KMS-11 (cell line): ENCODE results near the gene PAM.

Source experiments
- H2AFZ ChIP-seq: fragments of 200-600 bp; sonication (generic); 2 replicates; pipeline ENCODE4 v1.6.1; 2016; ENCODE audit warnings: antibody characterized with exemption, mixed run types, low read depth
- H3K27ac ChIP-seq: fragments of 200-600 bp; sonication (generic); 2 replicates; pipeline ENCODE4 v1.6.1; 2016; ENCODE audit warnings: mild to moderate bottlenecking, mixed run types
- H3K27me3 ChIP-seq: fragments of 200-600 bp; sonication (generic); 2 replicates; pipeline ENCODE4 v1.6.1; 2017; ENCODE audit warnings: mild to moderate bottlenecking, low read depth, mixed run types, moderate library complexity; ENCODE audit not compliant: insufficient read depth
- H3K36me3 ChIP-seq: fragments of 200-600 bp; sonication (generic); 2 replicates; pipeline ENCODE4 v1.6.1; 2017; ENCODE audit warnings: mild to moderate bottlenecking, mixed run types; ENCODE audit not compliant: insufficient read depth
- H3K4me1 ChIP-seq: fragments of 200-600 bp; sonication (generic); 2 replicates; pipeline ENCODE4 v1.6.1; 2016; ENCODE audit warnings: mild to moderate bottlenecking, low read depth, mixed run types; ENCODE audit not compliant: poor library complexity, severe bottlenecking
- H3K4me2 ChIP-seq: fragments of 200-600 bp; sonication (generic); 2 replicates; pipeline ENCODE4 v1.7.0; 2016; ENCODE audit warnings: mild to moderate bottlenecking, mixed run types
- H3K4me3 ChIP-seq: fragments of 200-600 bp; sonication (generic); IDR thresholded peaks from 2 replicates; pipeline ENCODE4 v1.6.1; 2017; ENCODE audit warnings: low read depth, low read length, mixed read lengths; ENCODE audit not compliant: insufficient read depth
- H3K79me2 ChIP-seq: fragments of 200-600 bp; sonication (generic); 2 replicates; pipeline ENCODE4 v1.6.1; 2016; ENCODE audit warnings: low read depth, mixed run types; ENCODE audit not compliant: insufficient read depth
- H3K9ac ChIP-seq: fragments of 200-600 bp; sonication (generic); 2 replicates; pipeline ENCODE4 v1.6.1; 2016; ENCODE audit warnings: mild to moderate bottlenecking, mixed run types
- H4K20me1 ChIP-seq: fragments of 200-600 bp; sonication (generic); 2 replicates; pipeline ENCODE4 v1.6.1; 2016; ENCODE audit warnings: mild to moderate bottlenecking, mixed run types; ENCODE audit not compliant: insufficient read depth
- TF ChIP-seq, protein P1 (sequence below): fragments of 200-600 bp; sonication (generic); conservative IDR thresholded peaks from 2 replicates; pipeline ENCODE4 v1.6.1; 2017; ENCODE audit warnings: low read depth, mild to moderate bottlenecking, antibody characterized with exemption, low read length, moderate library complexity, mixed read lengths

The PAM gene

DNA sequence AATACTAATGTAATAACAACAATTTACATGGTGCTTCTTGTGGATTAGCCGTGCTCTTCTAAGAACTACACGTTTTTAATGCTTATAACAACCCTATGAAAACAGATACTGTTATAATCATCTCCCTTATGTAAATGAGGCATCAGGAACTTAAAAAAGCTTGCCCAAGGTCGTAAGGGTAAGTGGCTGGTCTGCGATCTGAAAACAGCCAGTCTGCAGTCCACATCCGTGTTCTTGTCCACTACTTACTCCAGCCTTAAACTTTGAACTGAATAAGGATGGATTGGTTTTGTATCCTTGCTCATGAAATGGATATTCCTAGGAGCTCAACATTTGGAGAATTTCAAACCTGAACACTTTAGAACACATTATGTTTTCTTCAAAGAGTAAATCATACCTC, 26.7 kb downstream of the PAM start:
- H3K27ac ChIP-seq: no peak overlapping the region
- H2AFZ ChIP-seq: no peak overlapping the region
- no peak overlapping the region for H3K4me2 ChIP-seq
- TF ChIP-seq, protein P1, sequence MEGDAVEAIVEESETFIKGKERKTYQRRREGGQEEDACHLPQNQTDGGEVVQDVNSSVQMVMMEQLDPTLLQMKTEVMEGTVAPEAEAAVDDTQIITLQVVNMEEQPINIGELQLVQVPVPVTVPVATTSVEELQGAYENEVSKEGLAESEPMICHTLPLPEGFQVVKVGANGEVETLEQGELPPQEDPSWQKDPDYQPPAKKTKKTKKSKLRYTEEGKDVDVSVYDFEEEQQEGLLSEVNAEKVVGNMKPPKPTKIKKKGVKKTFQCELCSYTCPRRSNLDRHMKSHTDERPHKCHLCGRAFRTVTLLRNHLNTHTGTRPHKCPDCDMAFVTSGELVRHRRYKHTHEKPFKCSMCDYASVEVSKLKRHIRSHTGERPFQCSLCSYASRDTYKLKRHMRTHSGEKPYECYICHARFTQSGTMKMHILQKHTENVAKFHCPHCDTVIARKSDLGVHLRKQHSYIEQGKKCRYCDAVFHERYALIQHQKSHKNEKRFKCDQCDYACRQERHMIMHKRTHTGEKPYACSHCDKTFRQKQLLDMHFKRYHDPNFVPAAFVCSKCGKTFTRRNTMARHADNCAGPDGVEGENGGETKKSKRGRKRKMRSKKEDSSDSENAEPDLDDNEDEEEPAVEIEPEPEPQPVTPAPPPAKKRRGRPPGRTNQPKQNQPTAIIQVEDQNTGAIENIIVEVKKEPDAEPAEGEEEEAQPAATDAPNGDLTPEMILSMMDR: no peak
- no peaks in the 10 kb centered on the region for H3K27me3 ChIP-seq
- H3K9ac ChIP-seq: no peak overlapping the region
- no peak overlapping the region for H3K4me3 ChIP-seq
- peaks cover 9% of the 10 kb centered on the region for H3K4me1 ChIP-seq
- H3K79me2 ChIP-seq: no peaks in the 10 kb centered on the region
- H4K20me1 ChIP-seq: no peaks in the 10 kb centered on the region
- H3K36me3 ChIP-seq: no peaks in the 10 kb centered on the region

DNA sequence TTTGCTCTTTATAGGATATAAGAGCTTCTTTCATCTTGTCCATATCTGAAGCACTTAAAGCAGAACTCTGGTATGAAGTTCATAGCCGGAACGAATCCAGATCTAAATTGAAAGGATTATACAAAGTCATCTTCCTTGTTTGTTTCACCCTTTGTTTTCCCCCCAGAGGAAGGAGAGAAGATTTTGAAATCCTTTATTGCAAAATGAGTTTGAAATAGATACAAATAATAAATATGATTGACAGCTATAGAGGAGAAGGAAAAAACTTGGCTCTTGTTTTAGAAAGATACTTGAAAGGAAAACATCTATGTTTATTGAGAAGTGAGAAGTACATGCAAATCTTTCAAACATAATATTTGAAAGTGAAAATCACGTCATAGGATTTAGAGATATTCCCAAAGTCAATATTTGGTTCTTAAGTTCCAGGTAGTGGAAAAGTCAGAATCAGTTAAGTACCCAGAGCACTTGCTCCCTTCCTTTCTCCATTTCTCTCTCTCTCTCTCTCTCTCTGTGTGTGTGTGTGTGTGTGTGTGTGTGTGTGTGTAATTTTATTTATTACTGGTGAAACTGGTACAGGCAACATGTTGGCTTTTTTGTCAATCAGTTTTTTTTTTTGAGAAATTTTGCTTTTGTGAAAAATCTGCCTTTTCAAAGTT, 27.2 kb downstream of the PAM start:
- no peak overlapping the region for H2AFZ ChIP-seq
- H3K27me3 ChIP-seq: no peaks in the 10 kb centered on the region
- H4K20me1 ChIP-seq: no peaks in the 10 kb centered on the region
- TF ChIP-seq, protein P1: no peak
- no peak overlapping the region for H3K27ac ChIP-seq
- no peak overlapping the region for H3K4me2 ChIP-seq
- H3K4me3 ChIP-seq: no peak overlapping the region
- no peaks in the 10 kb centered on the region for H3K36me3 ChIP-seq
- H3K79me2 ChIP-seq: no peaks in the 10 kb centered on the region
- peaks cover 9% of the 10 kb centered on the region for H3K4me1 ChIP-seq
- H3K9ac ChIP-seq: no peak overlapping the region

DNA sequence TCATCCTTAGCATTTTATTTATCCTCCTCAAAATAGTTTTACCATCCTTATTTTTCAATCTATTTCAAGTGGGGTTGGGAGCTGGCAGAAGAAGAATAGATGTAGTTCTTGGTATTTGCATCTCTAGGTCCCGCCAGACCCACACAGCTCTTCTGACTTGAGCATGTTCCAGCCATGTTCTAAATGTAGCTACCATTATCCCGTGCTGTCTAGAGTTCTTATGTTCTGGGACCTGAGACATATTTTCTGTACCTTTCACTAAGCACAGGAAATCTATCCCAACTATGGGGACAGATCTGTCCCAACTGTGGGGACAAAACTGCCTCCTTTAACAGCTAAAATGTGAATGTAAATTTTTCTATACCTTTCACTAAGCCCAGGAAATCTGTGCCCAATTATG, 32.0 kb downstream of the PAM start:
- no peaks in the 10 kb centered on the region for H3K27me3 ChIP-seq
- no peak overlapping the region for H2AFZ ChIP-seq
- no peak overlapping the region for H3K9ac ChIP-seq
- no peak overlapping the region for H3K27ac ChIP-seq
- H3K36me3 ChIP-seq: no peaks in the 10 kb centered on the region
- H3K79me2 ChIP-seq: no peaks in the 10 kb centered on the region
- no peaks in the 10 kb centered on the region for H4K20me1 ChIP-seq
- TF ChIP-seq, protein P1: no peak
- H3K4me3 ChIP-seq: no peak overlapping the region
- no peak overlapping the region for H3K4me2 ChIP-seq
- H3K4me1 ChIP-seq: no peaks in the 10 kb centered on the region

DNA sequence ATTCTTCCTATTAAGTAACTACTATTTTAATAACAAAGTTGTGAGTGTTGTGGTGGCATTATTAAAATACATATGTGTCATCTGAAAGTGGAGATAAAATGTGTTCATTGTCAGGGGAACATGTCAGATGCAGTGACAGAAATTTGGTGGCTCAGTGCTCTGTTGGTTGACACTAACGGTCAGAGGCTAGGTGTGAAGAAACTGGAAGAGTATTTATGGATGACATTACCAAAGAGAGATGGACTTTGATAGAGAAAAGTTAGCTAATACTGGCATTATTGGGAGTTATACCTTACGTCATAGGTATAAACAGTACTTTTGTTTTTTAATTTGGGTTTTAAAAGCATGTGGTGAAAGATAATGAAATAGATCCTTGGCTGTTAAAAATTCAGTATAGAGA, 33.7 kb downstream of the PAM start:
- Histone ChIP-seq H4K20me1 (no peaks in the 10 kb centered on the region), H3K4me1 (no peaks in the 10 kb centered on the region), H3K36me3 (no peaks in the 10 kb centered on the region), H2AFZ (no peak overlapping the region), H3K27me3 (no peaks in the 10 kb centered on the region), H3K9ac (no peak overlapping the region), H3K4me3 (no peak overlapping the region), H3K4me2 (no peak overlapping the region), H3K27ac (no peak overlapping the region), H3K79me2 (no peaks in the 10 kb centered on the region)
- TF ChIP-seq, protein P1: no peak
